ENCODE measurements around the gene NEK10.
A peak's percentile ranks its signal among the peaks of the same experiment; 100 is the strongest.

The NEK10 gene

DNA sequence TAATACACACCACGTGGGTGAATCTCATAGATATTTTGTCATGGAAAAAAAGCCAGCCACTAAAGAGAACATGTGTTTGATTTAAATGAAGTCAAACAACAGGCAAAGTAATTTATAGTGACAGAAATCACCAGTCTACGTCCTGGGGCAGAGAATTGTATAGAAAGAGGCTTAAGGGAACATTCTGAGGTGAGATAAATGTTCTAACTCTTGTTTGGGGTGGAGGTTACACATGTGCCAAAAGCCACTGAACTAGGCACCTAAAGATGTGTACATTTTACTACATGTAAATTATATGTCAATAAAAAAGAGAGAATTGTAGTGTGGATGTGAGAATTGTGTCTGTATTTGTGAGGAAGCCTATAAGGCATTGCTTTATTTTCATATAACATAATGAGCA, 184.9 kb downstream of the NEK10 start:
- DNase-seq: no peak
- no peaks in the 10 kb centered on the region for H3K36me3 ChIP-seq
- no peaks in the 10 kb centered on the region for H3K27me3 ChIP-seq
- H3K27ac ChIP-seq: no peak overlapping the region
- intact Hi-C loops (cut with DNase I; ENCODE audit: low total_unique reads): no loop called here
- H3K9me3 ChIP-seq: no peaks in the 10 kb centered on the region
- TF ChIP-seq, protein P1, sequence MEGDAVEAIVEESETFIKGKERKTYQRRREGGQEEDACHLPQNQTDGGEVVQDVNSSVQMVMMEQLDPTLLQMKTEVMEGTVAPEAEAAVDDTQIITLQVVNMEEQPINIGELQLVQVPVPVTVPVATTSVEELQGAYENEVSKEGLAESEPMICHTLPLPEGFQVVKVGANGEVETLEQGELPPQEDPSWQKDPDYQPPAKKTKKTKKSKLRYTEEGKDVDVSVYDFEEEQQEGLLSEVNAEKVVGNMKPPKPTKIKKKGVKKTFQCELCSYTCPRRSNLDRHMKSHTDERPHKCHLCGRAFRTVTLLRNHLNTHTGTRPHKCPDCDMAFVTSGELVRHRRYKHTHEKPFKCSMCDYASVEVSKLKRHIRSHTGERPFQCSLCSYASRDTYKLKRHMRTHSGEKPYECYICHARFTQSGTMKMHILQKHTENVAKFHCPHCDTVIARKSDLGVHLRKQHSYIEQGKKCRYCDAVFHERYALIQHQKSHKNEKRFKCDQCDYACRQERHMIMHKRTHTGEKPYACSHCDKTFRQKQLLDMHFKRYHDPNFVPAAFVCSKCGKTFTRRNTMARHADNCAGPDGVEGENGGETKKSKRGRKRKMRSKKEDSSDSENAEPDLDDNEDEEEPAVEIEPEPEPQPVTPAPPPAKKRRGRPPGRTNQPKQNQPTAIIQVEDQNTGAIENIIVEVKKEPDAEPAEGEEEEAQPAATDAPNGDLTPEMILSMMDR (IDR thresholded peaks at IDR 0.05): no peak
- no peak overlapping the region for H3K4me3 ChIP-seq
- H3K4me1 ChIP-seq: no peaks in the 10 kb centered on the region

DNA sequence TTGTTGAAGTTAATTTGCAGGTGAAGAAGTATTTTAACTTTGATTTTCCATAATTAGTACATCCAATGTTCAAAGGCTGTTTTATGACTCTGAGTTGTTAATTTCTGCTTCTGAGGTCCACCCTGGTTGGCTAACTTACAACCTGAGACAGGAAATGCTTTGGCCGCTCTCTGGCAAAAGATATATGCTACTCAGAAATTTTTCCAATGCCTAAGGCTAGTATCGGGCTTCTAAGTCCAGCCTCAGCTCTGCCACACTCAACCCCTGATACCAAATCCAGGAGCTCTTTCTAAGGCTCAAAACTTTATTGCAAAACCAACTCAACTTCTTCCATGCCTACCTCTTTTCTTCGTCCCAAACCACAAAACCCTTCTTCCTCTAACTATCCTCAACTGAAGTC, 192.9 kb downstream of the NEK10 start:
- TF ChIP-seq, protein P1 (IDR thresholded peaks at IDR 0.05): no peak
- Histone ChIP-seq H3K27ac (no peak overlapping the region), H3K4me3 (no peak overlapping the region), H3K9me3 (no peaks in the 10 kb centered on the region), H3K36me3 (no peaks in the 10 kb centered on the region), H3K4me1 (no peaks in the 10 kb centered on the region), H3K27me3 (no peaks in the 10 kb centered on the region)
- intact Hi-C loops (cut with DNase I; ENCODE audit: low total_unique reads): no loop called here
- no peak for DNase-seq

DNA sequence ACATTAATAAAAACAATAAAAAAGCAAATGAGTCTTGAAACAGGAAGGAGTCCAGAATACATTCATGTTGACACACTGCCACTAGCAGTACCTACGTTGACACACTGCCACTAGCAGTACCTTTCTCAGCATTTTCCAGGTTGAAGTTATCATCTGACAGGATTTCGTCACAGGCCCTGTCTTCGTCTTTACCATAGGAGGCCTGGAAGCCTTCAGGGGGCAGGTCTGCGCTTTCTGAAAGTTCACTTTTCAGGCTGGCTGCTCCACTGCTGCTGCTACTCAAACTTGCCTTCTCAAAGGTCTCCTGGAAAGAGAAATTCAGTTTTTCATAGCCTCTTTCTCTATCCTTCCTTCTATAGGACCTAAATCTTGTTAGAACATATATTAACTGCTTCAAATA, 194.7 kb downstream of the NEK10 start:
- H3K27me3 ChIP-seq: no peaks in the 10 kb centered on the region
- DNase-seq: no peak
- no peak overlapping the region for H3K4me3 ChIP-seq
- H3K9me3 ChIP-seq: no peaks in the 10 kb centered on the region
- TF ChIP-seq, protein P1 (IDR thresholded peaks at IDR 0.05): no peak
- intact Hi-C loops (cut with DNase I; ENCODE audit: low total_unique reads): no loop called here
- H3K27ac ChIP-seq: no peak overlapping the region
- H3K4me1 ChIP-seq: no peaks in the 10 kb centered on the region
- no peaks in the 10 kb centered on the region for H3K36me3 ChIP-seq

DNA sequence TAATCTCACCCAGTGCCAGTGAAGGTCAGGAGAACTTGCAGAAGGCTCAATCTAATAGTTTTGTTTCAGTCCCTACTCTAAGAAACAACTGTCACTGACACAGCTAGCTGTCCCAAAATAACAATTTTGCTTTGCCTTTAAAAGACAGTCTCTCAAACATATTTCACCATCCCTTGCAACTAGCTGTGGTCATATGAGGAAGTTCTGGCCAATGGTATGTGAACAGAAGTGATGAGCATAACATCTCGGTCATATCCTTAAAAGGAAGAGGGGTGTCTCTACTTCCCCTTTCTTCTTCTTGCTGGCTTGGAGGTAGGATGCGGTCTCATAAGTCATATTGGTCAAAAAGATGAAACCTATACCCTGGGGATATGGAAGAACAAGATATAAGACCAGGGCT, 198.1 kb downstream of the NEK10 start:
- intact Hi-C loops (cut with DNase I; ENCODE audit: low total_unique reads): no loop called here
- Histone ChIP-seq H3K27me3 (no peaks in the 10 kb centered on the region), H3K36me3 (no peaks in the 10 kb centered on the region), H3K4me1 (peaks cover 0 to 14% (median 0%) of the 10 kb centered on the region in 4 donors), H3K27ac (no peak overlapping the region), H3K4me3 (no peak overlapping the region), H3K9me3 (no peaks in the 10 kb centered on the region)
- no peak for DNase-seq
- TF ChIP-seq, protein P1 (IDR thresholded peaks at IDR 0.05): no peak

DNA sequence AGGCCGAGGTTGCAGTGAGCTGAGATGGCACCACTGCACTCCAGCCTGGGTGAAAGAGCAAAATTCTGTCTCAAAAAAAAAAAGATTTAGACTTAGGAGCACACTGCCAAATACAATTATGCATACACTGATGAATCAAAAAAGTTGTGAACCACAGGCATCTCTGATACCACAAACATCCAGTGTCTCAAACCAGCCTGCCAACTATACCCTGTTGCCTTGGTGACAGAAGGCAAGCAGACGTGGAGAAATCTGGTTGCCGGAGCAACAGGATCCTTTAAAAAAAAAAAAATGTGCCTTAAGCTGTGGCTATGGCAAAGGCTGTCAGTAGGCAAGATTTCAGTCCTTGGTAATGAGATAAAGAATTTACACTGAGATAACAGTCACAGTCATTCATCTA, 202.3 kb downstream of the NEK10 start:
- peak; percentile 33 to 65 for DNase-seq
- peak overlapping the region in 1 of 2 donors; percentile 47 for H3K27ac ChIP-seq
- intact Hi-C loops (cut with DNase I; ENCODE audit: low total_unique reads): no loop called here

More for the DNA sequence above, 202.3 kb downstream of the NEK10 start:
- H3K36me3 ChIP-seq: no peaks in the 10 kb centered on the region
- no peaks in the 10 kb centered on the region for H3K9me3 ChIP-seq
- no peak overlapping the region for H3K4me3 ChIP-seq
- H3K4me1 ChIP-seq: peaks cover 0 to 29% (median 2%) of the 10 kb centered on the region in 4 donors
- TF ChIP-seq, protein P1 (IDR thresholded peaks at IDR 0.05): no peak
- no peaks in the 10 kb centered on the region for H3K27me3 ChIP-seq

All from tibial artery (tissue), 4 donors.